ENCODE results near the gene KCNK13. TPM values are rescaled to one million over a fixed set of nuclear protein-coding genes. Genes with fewer than 3 reads are reported as not detected.

The KCNK13 gene
- total RNA-seq, 1 experiment from 2014 or later = 0.17 TPM

DNA sequence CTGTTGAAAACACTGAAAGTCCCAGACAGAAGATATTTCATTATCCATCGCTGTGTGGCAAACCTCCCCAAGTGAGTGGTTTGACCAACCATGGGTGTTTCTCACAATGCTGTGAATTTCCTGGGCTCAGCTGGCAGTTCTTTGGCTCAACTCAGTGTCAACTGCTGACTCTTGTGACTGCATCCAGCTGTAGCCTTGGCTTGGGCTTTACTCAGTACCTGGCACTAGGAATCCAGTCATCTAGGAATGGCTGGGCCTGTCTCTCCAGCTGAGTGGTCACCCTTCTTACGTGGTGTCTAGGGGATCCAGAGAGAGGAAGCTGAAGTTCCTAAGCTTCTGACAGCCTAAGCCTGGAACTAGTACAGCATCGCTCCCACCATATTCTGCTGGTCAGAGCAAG lies 113.8 kb downstream of the KCNK13 start (continued):
- no peak for TF ChIP-seq PRRX2 (CRISPR knock-in tag; IDR thresholded peaks at IDR 0.05)
- no peak for TF ChIP-seq NFATC4 (CRISPR knock-in tag; IDR thresholded peaks at IDR 0.05)
- no peak for TF ChIP-seq SP1 (CRISPR knock-in tag; conservative IDR thresholded peaks at IDR 0.05)
- no peak for TF ChIP-seq CBFB (CRISPR knock-in tag; IDR thresholded peaks at IDR 0.05; ENCODE audit: low read depth)
- no peak for TF ChIP-seq SMAD4 (CRISPR knock-in tag; IDR thresholded peaks at IDR 0.05)
- no peak for TF ChIP-seq ZNF396 (CRISPR knock-in tag; IDR thresholded peaks at IDR 0.05; ENCODE audit: borderline replicate concordance)
- TF ChIP-seq, protein P1, sequence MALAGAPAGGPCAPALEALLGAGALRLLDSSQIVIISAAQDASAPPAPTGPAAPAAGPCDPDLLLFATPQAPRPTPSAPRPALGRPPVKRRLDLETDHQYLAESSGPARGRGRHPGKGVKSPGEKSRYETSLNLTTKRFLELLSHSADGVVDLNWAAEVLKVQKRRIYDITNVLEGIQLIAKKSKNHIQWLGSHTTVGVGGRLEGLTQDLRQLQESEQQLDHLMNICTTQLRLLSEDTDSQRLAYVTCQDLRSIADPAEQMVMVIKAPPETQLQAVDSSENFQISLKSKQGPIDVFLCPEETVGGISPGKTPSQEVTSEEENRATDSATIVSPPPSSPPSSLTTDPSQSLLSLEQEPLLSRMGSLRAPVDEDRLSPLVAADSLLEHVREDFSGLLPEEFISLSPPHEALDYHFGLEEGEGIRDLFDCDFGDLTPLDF (CRISPR knock-in tag; IDR thresholded peaks at IDR 0.05) = no peak

DNA sequence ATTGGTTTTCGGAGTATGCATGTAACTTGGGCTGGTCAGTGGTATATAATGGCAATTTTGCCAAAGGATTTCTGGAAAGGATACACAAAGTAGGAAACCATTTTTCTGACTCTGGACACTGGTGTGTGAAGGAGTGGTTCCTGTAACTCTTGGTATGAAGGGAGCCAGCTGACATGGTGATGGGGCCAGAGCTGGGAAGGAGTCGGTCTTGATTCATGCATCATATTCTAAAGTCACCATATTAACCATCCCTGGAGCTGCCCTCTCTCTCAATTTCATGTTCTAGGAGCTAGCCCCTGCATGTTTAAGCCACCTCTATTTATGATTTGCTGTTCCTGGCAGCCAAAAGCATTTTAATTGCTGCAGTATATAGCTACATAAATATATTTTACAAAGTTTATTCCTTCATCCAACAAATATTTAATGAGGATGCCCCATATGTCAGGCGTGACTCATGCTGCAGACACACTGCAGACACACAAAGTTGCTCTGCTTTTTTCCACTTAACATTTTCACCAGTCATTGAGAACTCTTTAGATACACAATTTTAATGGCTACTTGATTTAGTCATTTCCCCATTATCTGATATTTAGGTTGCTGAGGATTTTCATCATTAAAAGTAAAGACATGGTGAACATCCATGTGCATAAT lies 115.9 kb downstream of the KCNK13 start:
- TF ChIP-seq EMX1 (CRISPR knock-in tag; IDR thresholded peaks at IDR 0.05) (no peak), IRF2 (CRISPR knock-in tag; IDR thresholded peaks at IDR 0.05; ENCODE audit: borderline replicate concordance, low read depth) (no peak), ZNF416 (CRISPR knock-in tag; IDR thresholded peaks at IDR 0.05) (no peak), ZNF317 (CRISPR knock-in tag; IDR thresholded peaks at IDR 0.05; ENCODE audit: borderline replicate concordance, low read depth) (no peak), RELA (CRISPR knock-in tag; IDR thresholded peaks at IDR 0.05; ENCODE audit: borderline replicate concordance) (no peak), OVOL2 (CRISPR knock-in tag; IDR thresholded peaks at IDR 0.05; ENCODE audit: borderline replicate concordance) (no peak), JAZF1 (CRISPR knock-in tag; IDR thresholded peaks at IDR 0.05) (no peak), NFE2L1 (CRISPR knock-in tag; IDR thresholded peaks at IDR 0.05) (no peak), ZNF219 (CRISPR knock-in tag; IDR thresholded peaks at IDR 0.05; ENCODE audit: borderline replicate concordance) (no peak), GABPB1 (CRISPR knock-in tag; IDR thresholded peaks at IDR 0.05) (no peak)
- TF ChIP-seq, protein P2, sequence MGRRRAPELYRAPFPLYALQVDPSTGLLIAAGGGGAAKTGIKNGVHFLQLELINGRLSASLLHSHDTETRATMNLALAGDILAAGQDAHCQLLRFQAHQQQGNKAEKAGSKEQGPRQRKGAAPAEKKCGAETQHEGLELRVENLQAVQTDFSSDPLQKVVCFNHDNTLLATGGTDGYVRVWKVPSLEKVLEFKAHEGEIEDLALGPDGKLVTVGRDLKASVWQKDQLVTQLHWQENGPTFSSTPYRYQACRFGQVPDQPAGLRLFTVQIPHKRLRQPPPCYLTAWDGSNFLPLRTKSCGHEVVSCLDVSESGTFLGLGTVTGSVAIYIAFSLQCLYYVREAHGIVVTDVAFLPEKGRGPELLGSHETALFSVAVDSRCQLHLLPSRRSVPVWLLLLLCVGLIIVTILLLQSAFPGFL (CRISPR knock-in tag; IDR thresholded peaks at IDR 0.05; ENCODE audit: borderline replicate concordance) = no peak
- TF ChIP-seq, protein P3, sequence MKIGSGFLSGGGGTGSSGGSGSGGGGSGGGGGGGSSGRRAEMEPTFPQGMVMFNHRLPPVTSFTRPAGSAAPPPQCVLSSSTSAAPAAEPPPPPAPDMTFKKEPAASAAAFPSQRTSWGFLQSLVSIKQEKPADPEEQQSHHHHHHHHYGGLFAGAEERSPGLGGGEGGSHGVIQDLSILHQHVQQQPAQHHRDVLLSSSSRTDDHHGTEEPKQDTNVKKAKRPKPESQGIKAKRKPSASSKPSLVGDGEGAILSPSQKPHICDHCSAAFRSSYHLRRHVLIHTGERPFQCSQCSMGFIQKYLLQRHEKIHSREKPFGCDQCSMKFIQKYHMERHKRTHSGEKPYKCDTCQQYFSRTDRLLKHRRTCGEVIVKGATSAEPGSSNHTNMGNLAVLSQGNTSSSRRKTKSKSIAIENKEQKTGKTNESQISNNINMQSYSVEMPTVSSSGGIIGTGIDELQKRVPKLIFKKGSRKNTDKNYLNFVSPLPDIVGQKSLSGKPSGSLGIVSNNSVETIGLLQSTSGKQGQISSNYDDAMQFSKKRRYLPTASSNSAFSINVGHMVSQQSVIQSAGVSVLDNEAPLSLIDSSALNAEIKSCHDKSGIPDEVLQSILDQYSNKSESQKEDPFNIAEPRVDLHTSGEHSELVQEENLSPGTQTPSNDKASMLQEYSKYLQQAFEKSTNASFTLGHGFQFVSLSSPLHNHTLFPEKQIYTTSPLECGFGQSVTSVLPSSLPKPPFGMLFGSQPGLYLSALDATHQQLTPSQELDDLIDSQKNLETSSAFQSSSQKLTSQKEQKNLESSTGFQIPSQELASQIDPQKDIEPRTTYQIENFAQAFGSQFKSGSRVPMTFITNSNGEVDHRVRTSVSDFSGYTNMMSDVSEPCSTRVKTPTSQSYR (CRISPR knock-in tag; IDR thresholded peaks at IDR 0.05) = no peak
- TF ChIP-seq, protein P4, sequence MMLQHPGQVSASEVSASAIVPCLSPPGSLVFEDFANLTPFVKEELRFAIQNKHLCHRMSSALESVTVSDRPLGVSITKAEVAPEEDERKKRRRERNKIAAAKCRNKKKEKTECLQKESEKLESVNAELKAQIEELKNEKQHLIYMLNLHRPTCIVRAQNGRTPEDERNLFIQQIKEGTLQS (CRISPR knock-in tag; conservative IDR thresholded peaks at IDR 0.05) = no peak
- TF ChIP-seq, protein P5, sequence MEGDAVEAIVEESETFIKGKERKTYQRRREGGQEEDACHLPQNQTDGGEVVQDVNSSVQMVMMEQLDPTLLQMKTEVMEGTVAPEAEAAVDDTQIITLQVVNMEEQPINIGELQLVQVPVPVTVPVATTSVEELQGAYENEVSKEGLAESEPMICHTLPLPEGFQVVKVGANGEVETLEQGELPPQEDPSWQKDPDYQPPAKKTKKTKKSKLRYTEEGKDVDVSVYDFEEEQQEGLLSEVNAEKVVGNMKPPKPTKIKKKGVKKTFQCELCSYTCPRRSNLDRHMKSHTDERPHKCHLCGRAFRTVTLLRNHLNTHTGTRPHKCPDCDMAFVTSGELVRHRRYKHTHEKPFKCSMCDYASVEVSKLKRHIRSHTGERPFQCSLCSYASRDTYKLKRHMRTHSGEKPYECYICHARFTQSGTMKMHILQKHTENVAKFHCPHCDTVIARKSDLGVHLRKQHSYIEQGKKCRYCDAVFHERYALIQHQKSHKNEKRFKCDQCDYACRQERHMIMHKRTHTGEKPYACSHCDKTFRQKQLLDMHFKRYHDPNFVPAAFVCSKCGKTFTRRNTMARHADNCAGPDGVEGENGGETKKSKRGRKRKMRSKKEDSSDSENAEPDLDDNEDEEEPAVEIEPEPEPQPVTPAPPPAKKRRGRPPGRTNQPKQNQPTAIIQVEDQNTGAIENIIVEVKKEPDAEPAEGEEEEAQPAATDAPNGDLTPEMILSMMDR (IDR thresholded peaks at IDR 0.05) = no peak
- TF ChIP-seq, protein P6, sequence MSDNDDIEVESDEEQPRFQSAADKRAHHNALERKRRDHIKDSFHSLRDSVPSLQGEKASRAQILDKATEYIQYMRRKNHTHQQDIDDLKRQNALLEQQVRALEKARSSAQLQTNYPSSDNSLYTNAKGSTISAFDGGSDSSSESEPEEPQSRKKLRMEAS (CRISPR knock-in tag; IDR thresholded peaks at IDR 0.05) = no peak
- TF ChIP-seq, protein P7, sequence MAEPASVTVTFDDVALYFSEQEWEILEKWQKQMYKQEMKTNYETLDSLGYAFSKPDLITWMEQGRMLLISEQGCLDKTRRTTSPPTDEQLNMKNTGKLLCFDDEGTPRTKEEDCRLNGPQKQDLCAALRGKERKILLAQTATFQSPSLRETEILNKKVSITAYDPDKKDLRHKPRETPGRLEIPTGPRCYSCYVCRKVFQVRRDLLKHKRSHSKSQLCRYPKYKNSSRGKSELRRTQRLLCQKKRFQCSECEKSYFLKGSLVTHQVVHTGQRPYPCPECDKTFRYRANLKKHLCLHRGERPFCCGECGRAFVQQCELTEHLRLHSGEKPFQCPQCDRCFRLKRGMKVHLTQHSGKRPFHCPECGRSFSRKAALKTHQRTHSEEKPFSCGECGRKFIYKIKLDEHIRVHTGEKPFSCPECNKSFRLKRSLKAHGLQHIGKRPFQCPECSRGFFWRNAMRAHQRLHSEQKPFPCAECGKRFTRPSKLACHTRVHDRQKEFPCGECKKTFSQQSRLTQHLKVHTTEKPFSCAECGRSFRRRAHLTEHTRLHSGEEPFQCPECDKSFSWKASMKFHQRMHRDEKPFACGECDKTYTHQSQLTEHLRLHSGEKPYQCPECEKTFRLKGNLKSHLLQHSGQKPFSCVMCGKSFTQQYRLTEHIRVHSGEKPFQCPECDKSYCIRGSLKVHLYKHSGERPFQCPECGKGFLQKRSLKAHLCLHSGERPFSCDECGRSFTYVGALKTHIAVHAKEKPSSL (CRISPR knock-in tag; conservative IDR thresholded peaks at IDR 0.05) = no peak
- TF ChIP-seq, protein P8, sequence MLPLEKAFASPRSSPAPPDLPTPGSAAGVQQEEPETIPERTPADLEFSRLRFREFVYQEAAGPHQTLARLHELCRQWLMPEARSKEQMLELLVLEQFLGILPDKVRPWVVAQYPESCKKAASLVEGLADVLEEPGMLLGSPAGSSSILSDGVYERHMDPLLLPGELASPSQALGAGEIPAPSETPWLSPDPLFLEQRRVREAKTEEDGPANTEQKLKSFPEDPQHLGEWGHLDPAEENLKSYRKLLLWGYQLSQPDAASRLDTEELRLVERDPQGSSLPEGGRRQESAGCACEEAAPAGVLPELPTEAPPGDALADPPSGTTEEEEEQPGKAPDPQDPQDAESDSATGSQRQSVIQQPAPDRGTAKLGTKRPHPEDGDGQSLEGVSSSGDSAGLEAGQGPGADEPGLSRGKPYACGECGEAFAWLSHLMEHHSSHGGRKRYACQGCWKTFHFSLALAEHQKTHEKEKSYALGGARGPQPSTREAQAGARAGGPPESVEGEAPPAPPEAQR (CRISPR knock-in tag; IDR thresholded peaks at IDR 0.05) = no peak
- Mint-ChIP-seq H3K4me3 (no peak overlapping the region), H3K36me3 (no peaks in the 10 kb centered on the region), H3K27ac (no peak overlapping the region), H3K9me3 (peaks cover 12% of the 10 kb centered on the region), H3K27me3 (ENCODE audit: low read depth) (peaks cover 9% of the 10 kb centered on the region), H3K4me1 (no peaks in the 10 kb centered on the region)
- POLR2A ChIA-PET = no interaction called here
- DNase-seq (ENCODE audit: low spot score) (no peak), ATAC-seq (no peak)
- CTCF ChIA-PET = no interaction called here
